ENCODE measurements around the gene NOP53. TPM values are rescaled to one million over a fixed set of nuclear protein-coding genes. Genes with fewer than 3 reads are reported as not detected.
A peak's percentile ranks its signal among the peaks of the same experiment; 100 is the strongest.
"Not testable (repeated sequence)": the region's sequence is repeated elsewhere in the genome, so short reads cannot be mapped to it uniquely, and the experiment has no call there.

The NOP53 gene
- total and polyA plus RNA-seq, 2 of the 4 experiments (the other 2 are of a cell fraction), result 59.5 to 83.2 TPM

DNA sequence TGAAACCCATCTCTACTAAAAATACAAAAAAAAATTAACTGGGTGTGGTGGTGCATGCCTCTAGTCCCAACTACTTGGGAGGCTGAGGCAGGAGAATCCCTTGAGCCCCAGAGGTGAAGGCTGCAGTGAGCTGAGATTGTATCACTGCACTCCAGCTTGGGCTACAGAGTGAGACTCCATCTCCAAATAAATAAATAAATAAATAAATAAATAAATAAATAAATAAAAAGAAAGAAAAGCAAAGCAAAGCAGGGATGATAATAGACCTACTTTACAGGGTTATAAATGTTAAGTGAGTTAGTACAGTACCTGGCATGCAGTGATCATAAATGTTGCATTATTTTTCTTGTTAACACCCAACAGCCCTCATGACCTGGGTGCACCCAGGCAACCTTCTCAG lies 30.5 kb upstream of the NOP53 start:
- POLR2A ChIA-PET (ENCODE audit: unreplicated experiment), result interaction anchor here (0.8 kb wide), 1 partner anchor 9 kb away, joined by 4 read pairs; no protein-coding TSS in a partner anchor
- Histone ChIP-seq H3K27ac (ENCODE audit: insufficient read depth, low read length) (peak overlapping the region; percentile 39), H4K20me1 (ENCODE audit: insufficient read depth, low read length) (peaks cover 43% of the 10 kb centered on the region), H3K9me1 (ENCODE audit: insufficient read depth, low read length) (peaks cover 14% of the 10 kb centered on the region), H3K4me2 (ENCODE audit: low read depth, low read length) (peak overlapping the region; percentile 95), H4K8ac (ENCODE audit: low read depth in 2 of 2, low read length in 2 of 2) (peak overlapping the region; percentile 2 to 89; a peak in 1 of 4 replicates), H3K4ac (ENCODE audit: low read depth, low read length) (peak overlapping the region; percentile 100), H3K56ac (ENCODE audit: extremely low read depth, insufficient read depth, low read length) (0 out of 2 replicates have a peak overlapping the region, but pooled peaks have one; percentile 4), H3K36me3 (ENCODE audit: control insufficient read depth, insufficient read depth, low read length) (peaks cover 29% of the 10 kb centered on the region), H2AK9ac (replicated peaks; ENCODE audit: low read depth, low read length, poor library complexity) (peak overlapping the region; percentile 18), H3K23ac (ENCODE audit: low read depth, low read length) (peak overlapping the region; percentile 55), H2BK5ac (ENCODE audit: low read depth, low read length, poor library complexity, severe bottlenecking) (peak overlapping the region; percentile 28), H3K9ac (ENCODE audit: low read depth, low read length) (peak overlapping the region; percentile 37), H3K79me1 (ENCODE audit: low read depth in 1 of 2, low read length in 2 of 2) (peaks cover 0 to 43% of the 10 kb centered on the region in 2 experiments; a peak in 3 of 4 replicates), H3K14ac (replicated peaks; ENCODE audit: low read depth, low read length) (peak overlapping the region; percentile 41), H3K4me3 (ENCODE audit: insufficient read depth, low read depth, low read length) (peak overlapping the region; percentile 90), H3K4me1 (ENCODE audit: control insufficient read depth, insufficient read depth, low read length) (peaks cover 17% of the 10 kb centered on the region)
- intact Hi-C loops (cut with micrococcal nuclease); H2AFZ ChIP-seq (replicated peaks; ENCODE audit: low read length, poor library complexity); H4K91ac ChIP-seq (ENCODE audit: insufficient read depth, low read depth, low read length); H3K9me3 ChIP-seq (ENCODE audit: control insufficient read depth, insufficient read depth, low read length); dilution Hi-C loops (cut with HindIII; ENCODE audit: low sequenced_read_pairs, unreplicated experiment); DNase-seq; H2AK5ac ChIP-seq (ENCODE audit: low read depth, low read length); H2BK15ac ChIP-seq (ENCODE audit: low read depth, low read length); H3K18ac ChIP-seq (ENCODE audit: low read depth, low read length); H2BK20ac ChIP-seq (ENCODE audit: low read depth, low read length); H3K27me3 ChIP-seq (ENCODE audit: control insufficient read depth, insufficient read depth, low read length); ATAC-seq (ENCODE audit: low read depth); H4K5ac ChIP-seq (ENCODE audit: low read depth, low read length); BruUV-seq (replicated peaks); H2BK120ac ChIP-seq (ENCODE audit: low read depth, low read length): not testable (repeated sequence)
- CTCF ChIA-PET, result interaction anchor here (3.0 kb wide), 1 partner anchor 29 kb away, joined by 16 read pairs; no protein-coding TSS in a partner anchor
- in situ Hi-C loops (cut with MboI; ENCODE audit: low sequenced_read_pairs), result loop anchor here (5.0 to 25.0 kb wide), 2 partner anchors 32 to 428 kb away; partner anchors contain the start of gene NOP53

Data from IMR-90 (cell line).